ENCODE results near the gene GYS1.

The GYS1 gene

GRCh38 chr19:49016067-49016839, 23.1 kb upstream of the GYS1 start:
- no peak overlapping the region for H3K9ac ChIP-seq (ENCODE audit: low read depth, low read length)
- H3K27me3 ChIP-seq (ENCODE audit: control insufficient read depth, insufficient read depth, low read length), result peaks cover 24% of the 10 kb centered on the region
- H3K9me3 ChIP-seq (ENCODE audit: control insufficient read depth, insufficient read depth, low read length), result no peaks in the 10 kb centered on the region
- H3K4me1 ChIP-seq (ENCODE audit: control insufficient read depth, insufficient read depth, low read length), result peaks cover 9% of the 10 kb centered on the region
- peaks cover 38% of the 10 kb centered on the region for H3K36me3 ChIP-seq (ENCODE audit: control insufficient read depth, insufficient read depth, low read length)
- no peak overlapping the region for H3K4me3 ChIP-seq (ENCODE audit: low read depth, low read length)

GRCh38 chr19:49014870-49015255, 21.8 kb upstream of the GYS1 start:
- H3K27me3 ChIP-seq (ENCODE audit: control insufficient read depth, insufficient read depth, low read length), result peaks cover 13% of the 10 kb centered on the region
- H3K36me3 ChIP-seq (ENCODE audit: control insufficient read depth, insufficient read depth, low read length), result peaks cover 50% of the 10 kb centered on the region
- no peaks in the 10 kb centered on the region for H3K9me3 ChIP-seq (ENCODE audit: control insufficient read depth, insufficient read depth, low read length)
- H3K9ac ChIP-seq (ENCODE audit: low read depth, low read length), result no peak overlapping the region
- no peak overlapping the region for H3K4me3 ChIP-seq (ENCODE audit: low read depth, low read length)
- H3K4me1 ChIP-seq (ENCODE audit: control insufficient read depth, insufficient read depth, low read length), result peaks cover 3% of the 10 kb centered on the region

GRCh38 chr19:49014123-49014869, 21.2 kb upstream of the GYS1 start:
- peaks cover 13% of the 10 kb centered on the region for H3K27me3 ChIP-seq (ENCODE audit: control insufficient read depth, insufficient read depth, low read length)
- peaks cover 3% of the 10 kb centered on the region for H3K4me1 ChIP-seq (ENCODE audit: control insufficient read depth, insufficient read depth, low read length)
- H3K9me3 ChIP-seq (ENCODE audit: control insufficient read depth, insufficient read depth, low read length), result no peaks in the 10 kb centered on the region
- no peak overlapping the region for H3K9ac ChIP-seq (ENCODE audit: low read depth, low read length)
- no peak overlapping the region for H3K4me3 ChIP-seq (ENCODE audit: low read depth, low read length)
- peaks cover 56% of the 10 kb centered on the region for H3K36me3 ChIP-seq (ENCODE audit: control insufficient read depth, insufficient read depth, low read length)

- Histone ChIP-seq H3K36me3 (ENCODE audit: control insufficient read depth, insufficient read depth, low read length) (peaks cover 68% of the 10 kb centered on the region), H3K4me3 (ENCODE audit: low read depth, low read length) (no peak overlapping the region), H3K9me3 (ENCODE audit: control insufficient read depth, insufficient read depth, low read length) (no peaks in the 10 kb centered on the region)
Measured at GRCh38 chr19:49011194-49011593, 18.1 kb upstream of the GYS1 start.

GRCh38 chr19:49010453-49010852, 17.3 kb upstream of the GYS1 start:
- Histone ChIP-seq H3K36me3 (ENCODE audit: control insufficient read depth, insufficient read depth, low read length) (peaks cover 66% of the 10 kb centered on the region), H3K9me3 (ENCODE audit: control insufficient read depth, insufficient read depth, low read length) (no peaks in the 10 kb centered on the region), H3K4me1 (ENCODE audit: control insufficient read depth, insufficient read depth, low read length) (no peaks in the 10 kb centered on the region), H3K9ac (ENCODE audit: low read depth, low read length) (no peak overlapping the region), H3K4me3 (ENCODE audit: low read depth, low read length) (no peak overlapping the region), H3K27me3 (ENCODE audit: control insufficient read depth, insufficient read depth, low read length) (no peaks in the 10 kb centered on the region)

More at GRCh38 chr19:49011194-49011593, 18.1 kb upstream of the GYS1 start:
- H3K4me1 ChIP-seq (ENCODE audit: control insufficient read depth, insufficient read depth, low read length), result no peaks in the 10 kb centered on the region
- no peak overlapping the region for H3K9ac ChIP-seq (ENCODE audit: low read depth, low read length)
- no peaks in the 10 kb centered on the region for H3K27me3 ChIP-seq (ENCODE audit: control insufficient read depth, insufficient read depth, low read length)

GRCh38 chr19:49009828-49010227, 16.7 kb upstream of the GYS1 start:
- Histone ChIP-seq H3K4me1 (ENCODE audit: control insufficient read depth, insufficient read depth, low read length) (no peaks in the 10 kb centered on the region), H3K9me3 (ENCODE audit: control insufficient read depth, insufficient read depth, low read length) (no peaks in the 10 kb centered on the region), H3K36me3 (ENCODE audit: control insufficient read depth, insufficient read depth, low read length) (peaks cover 66% of the 10 kb centered on the region), H3K9ac (ENCODE audit: low read depth, low read length) (no peak overlapping the region), H3K27me3 (ENCODE audit: control insufficient read depth, insufficient read depth, low read length) (no peaks in the 10 kb centered on the region), H3K4me3 (ENCODE audit: low read depth, low read length) (no peak overlapping the region)

- Histone ChIP-seq H3K36me3 (ENCODE audit: control insufficient read depth, insufficient read depth, low read length) (peaks cover 55% of the 10 kb centered on the region), H3K4me1 (ENCODE audit: control insufficient read depth, insufficient read depth, low read length) (no peaks in the 10 kb centered on the region)
Measured at GRCh38 chr19:49006905-49007304, 13.8 kb upstream of the GYS1 start.

GRCh38 chr19:49004964-49005614, 12.0 kb upstream of the GYS1 start:
- no peak overlapping the region for H3K9ac ChIP-seq (ENCODE audit: low read depth, low read length)
- H3K36me3 ChIP-seq (ENCODE audit: control insufficient read depth, insufficient read depth, low read length), result peaks cover 38% of the 10 kb centered on the region
- H3K4me1 ChIP-seq (ENCODE audit: control insufficient read depth, insufficient read depth, low read length), result no peaks in the 10 kb centered on the region
- H3K27me3 ChIP-seq (ENCODE audit: control insufficient read depth, insufficient read depth, low read length), result no peaks in the 10 kb centered on the region
- no peak overlapping the region for H3K4me3 ChIP-seq (ENCODE audit: low read depth, low read length)
- no peaks in the 10 kb centered on the region for H3K9me3 ChIP-seq (ENCODE audit: control insufficient read depth, insufficient read depth, low read length)

More at GRCh38 chr19:49006905-49007304, 13.8 kb upstream of the GYS1 start:
- Histone ChIP-seq H3K9ac (ENCODE audit: low read depth, low read length) (no peak overlapping the region), H3K9me3 (ENCODE audit: control insufficient read depth, insufficient read depth, low read length) (no peaks in the 10 kb centered on the region), H3K27me3 (ENCODE audit: control insufficient read depth, insufficient read depth, low read length) (no peaks in the 10 kb centered on the region), H3K4me3 (ENCODE audit: low read depth, low read length) (no peak overlapping the region)

- Histone ChIP-seq H3K4me3 (ENCODE audit: low read depth, low read length) (no peak overlapping the region), H3K9ac (ENCODE audit: low read depth, low read length) (no peak overlapping the region), H3K27me3 (ENCODE audit: control insufficient read depth, insufficient read depth, low read length) (no peaks in the 10 kb centered on the region), H3K9me3 (ENCODE audit: control insufficient read depth, insufficient read depth, low read length) (no peaks in the 10 kb centered on the region), H3K4me1 (ENCODE audit: control insufficient read depth, insufficient read depth, low read length) (peaks cover 2% of the 10 kb centered on the region), H3K36me3 (ENCODE audit: control insufficient read depth, insufficient read depth, low read length) (peaks cover 29% of the 10 kb centered on the region)
Measured at GRCh38 chr19:49004133-49004532, 11.0 kb upstream of the GYS1 start.

GRCh38 chr19:48999481-49000325, 6.6 kb upstream of the GYS1 start:
- no peak overlapping the region for H3K4me3 ChIP-seq (ENCODE audit: low read depth, low read length)
- H3K9ac ChIP-seq (ENCODE audit: low read depth, low read length), result no peak overlapping the region
- H3K9me3 ChIP-seq (ENCODE audit: control insufficient read depth, insufficient read depth, low read length), result no peaks in the 10 kb centered on the region
- H3K27me3 ChIP-seq (ENCODE audit: control insufficient read depth, insufficient read depth, low read length), result no peaks in the 10 kb centered on the region
- peaks cover 7% of the 10 kb centered on the region for H3K4me1 ChIP-seq (ENCODE audit: control insufficient read depth, insufficient read depth, low read length)
- peaks cover 6% of the 10 kb centered on the region for H3K36me3 ChIP-seq (ENCODE audit: control insufficient read depth, insufficient read depth, low read length)

GRCh38 chr19:48997972-48998371, 4.9 kb upstream of the GYS1 start:
- peaks cover 7% of the 10 kb centered on the region for H3K4me1 ChIP-seq (ENCODE audit: control insufficient read depth, insufficient read depth, low read length)
- H3K9me3 ChIP-seq (ENCODE audit: control insufficient read depth, insufficient read depth, low read length), result no peaks in the 10 kb centered on the region
- no peaks in the 10 kb centered on the region for H3K36me3 ChIP-seq (ENCODE audit: control insufficient read depth, insufficient read depth, low read length)
- no peak overlapping the region for H3K9ac ChIP-seq (ENCODE audit: low read depth, low read length)
- H3K27me3 ChIP-seq (ENCODE audit: control insufficient read depth, insufficient read depth, low read length), result no peaks in the 10 kb centered on the region
- no peak overlapping the region for H3K4me3 ChIP-seq (ENCODE audit: low read depth, low read length)
